GM12878 (cell line): Measurements from ENCODE around the gene PDE6B. TPM values are rescaled to one million over a fixed set of nuclear protein-coding genes. Genes with fewer than 3 reads are reported as not detected.

ENCODE experiments used
- ATAC-seq: fragments of 200-7000 bp; cut with Tn5 transposase; 3 replicates; pipeline ENCODE4 v1.9.1; 2020; ENCODE audit warnings: mild to moderate bottlenecking, moderate library complexity
- BruUV-seq: library from RNA; stranded (reverse); fragments of 400-500 nt; replicated peaks from 2 replicates; lab custom pipeline; 2021; lab: Mats Ljungman, UMichigan
- CTCF ChIA-PET: fragments of 300-600 bp; sonication (Branson Sonifier 250); formaldehyde crosslinking; extraction: SDS; loops from one replicate; lab custom pipeline; 2021; ENCODE audit warnings: inconsistent platforms; lab: Yijun Ruan, JAX
- POLR2A ChIA-PET: fragments of 350-600 bp; formaldehyde crosslinking; extraction: SDS; loops from one replicate; lab custom pipeline; 2021; ENCODE audit warnings: inconsistent platforms; lab: Charles Lee
- RAD21 ChIA-PET: fragments of 300-600 bp; sonication (Branson Sonifier 250); formaldehyde crosslinking; loops from one replicate; lab custom pipeline; 2023; ENCODE audit warnings: antibody characterized with exemption; ENCODE audit not compliant: unreplicated experiment; lab: Charles Lee
- SMC1A ChIA-PET: fragments of 300-600 bp; sonication (Branson Sonifier 250); formaldehyde crosslinking; loops from one replicate; lab custom pipeline; 2023; ENCODE audit not compliant: unreplicated experiment, uncharacterized antibody; lab: Charles Lee
- DNase-seq: peaks from one replicate; pipeline ENCODE4 v3.0.0-alpha.2; 2011; ENCODE audit warnings: low read depth, low spot score
- FAIRE-seq: peaks from 3 replicates; lab custom pipeline; 2011; peaks lifted over from hg19 to GRCh38; lab: Jason Lieb, UNC
- H2AFZ ChIP-seq: 2 replicates; pipeline ENCODE4 v1.6.0; 2011; ENCODE audit warnings: low read depth, low read length, control low read depth; ENCODE audit not compliant: control insufficient read depth
- H3K27ac ChIP-seq: 2 replicates; pipeline ENCODE4 v1.5.1; 2011; ENCODE audit warnings: control low read depth; ENCODE audit not compliant: control insufficient read depth, insufficient read depth
- H3K27me3 ChIP-seq, 2 experiments: replicated peaks in 1 of 2; 2 replicates each; pipeline versions ENCODE4 v1.6.0 to v1.6.1; 2011; ENCODE audit warnings: low read length in 1 of 2; ENCODE audit not compliant: control insufficient read depth in 2 of 2, insufficient read depth in 2 of 2
- H3K36me3 ChIP-seq, 2 experiments: 2 replicates each; pipeline ENCODE4 v1.5.1; 2011; ENCODE audit warnings: low read length in 1 of 2; ENCODE audit not compliant: control insufficient read depth in 2 of 2, insufficient read depth in 2 of 2
- H3K4me1 ChIP-seq: 2 replicates; pipeline ENCODE4 v1.6.1; 2011; ENCODE audit warnings: mild to moderate bottlenecking, low read length, moderate library complexity, mixed read lengths; ENCODE audit not compliant: control insufficient read depth, insufficient read depth
- H3K4me2 ChIP-seq: 2 replicates; pipeline ENCODE4 v1.6.0; 2011; ENCODE audit warnings: control low read depth; ENCODE audit not compliant: control insufficient read depth, insufficient read depth
- H3K4me3 ChIP-seq: fragments of 200-600 bp; sonication (generic); 2 replicates; pipeline ENCODE4 v1.5.1; 2016
- H3K79me2 ChIP-seq: 2 replicates; pipeline ENCODE4 v1.6.0; 2011; ENCODE audit warnings: low read length; ENCODE audit not compliant: control insufficient read depth, insufficient read depth
- H3K9ac ChIP-seq: 2 replicates; pipeline ENCODE4 v1.8.0; 2011; ENCODE audit warnings: low read length, control low read depth, mixed read lengths; ENCODE audit not compliant: control insufficient read depth, insufficient read depth
- H3K9me3 ChIP-seq: replicated peaks from 3 replicates; pipeline ENCODE4 v1.5.1; 2011; ENCODE audit warnings: mild to moderate bottlenecking, low read length; ENCODE audit not compliant: control insufficient read depth, insufficient read depth
- H4K20me1 ChIP-seq: 2 replicates; pipeline ENCODE4 v1.6.0; 2011; ENCODE audit not compliant: control insufficient read depth, insufficient read depth
- BACH1 ChIP-seq: fragments of 450-650 bp; IDR thresholded peaks from 2 replicates; pipeline ENCODE4 v1.6.1; 2017; ENCODE audit warnings: mild to moderate bottlenecking, borderline replicate concordance
- CREB1 ChIP-seq: IDR thresholded peaks from 2 replicates; pipeline ENCODE4 v1.6.1; 2012; ENCODE audit warnings: low read depth, mild to moderate bottlenecking, inconsistent platforms
- ELK1 ChIP-seq: IDR thresholded peaks from 2 replicates; pipeline ENCODE4 v1.6.1; 2012; ENCODE audit warnings: low read depth, low read length, improper control_type of control experiment
- ETV6 ChIP-seq, 2 experiments: fragments of 450-650 bp in 1 of 2; IDR thresholded peaks in 1 of 2; conservative IDR thresholded peaks in 1 of 2; 2 replicates each; pipeline ENCODE4 v1.6.1; 2014; ENCODE audit warnings: antibody characterized with exemption in 1 of 2, borderline replicate concordance in 1 of 2, low read depth in 1 of 2, mild to moderate bottlenecking in 1 of 2, moderate library complexity in 1 of 2
- HCFC1 ChIP-seq: fragments of 150-350 bp; IDR thresholded peaks from 2 replicates; pipeline ENCODE4 v1.6.1; 2014; ENCODE audit warnings: low read length
- HDAC2 ChIP-seq: fragments of 200-600 bp; sonication (generic); IDR thresholded peaks from 2 replicates; pipeline ENCODE4 v1.6.1; 2017
- IKZF2 ChIP-seq, 2 experiments: fragments of 450-650 bp; IDR thresholded peaks; 2 replicates each; pipeline ENCODE4 v1.6.1; 2017; ENCODE audit warnings: mild to moderate bottlenecking in 2 of 2, moderate library complexity in 2 of 2
- IRF4 ChIP-seq: IDR thresholded peaks from 2 replicates; pipeline ENCODE4 v1.6.1; 2011; ENCODE audit warnings: low read depth, low read length
- KAT2A ChIP-seq: conservative IDR thresholded peaks from 2 replicates; pipeline ENCODE4 v1.6.1; 2011; ENCODE audit warnings: low read depth, low read length; ENCODE audit not compliant: control insufficient read depth
- NFXL1 ChIP-seq: fragments of 450-650 bp; IDR thresholded peaks from 2 replicates; pipeline ENCODE4 v1.6.1; 2017; ENCODE audit warnings: antibody characterized with exemption, mild to moderate bottlenecking, borderline replicate concordance
- STAT1 ChIP-seq: fragments of 450-650 bp; conservative IDR thresholded peaks from 2 replicates; pipeline ENCODE4 v1.6.1; 2014; ENCODE audit warnings: antibody characterized with exemption, mild to moderate bottlenecking
- TAF1 ChIP-seq: IDR thresholded peaks from 2 replicates; pipeline ENCODE4 v1.6.1; 2011; ENCODE audit warnings: mild to moderate bottlenecking, low read depth, low read length, borderline replicate concordance
- WGBS: methylation state at CpG from one replicate; pipeline ENCODE4 v1.1.6; 2016; ENCODE audit warnings: low lambda C conversion rate; ENCODE audit not compliant: insufficient replicate concordance, insufficient coverage; ENCODE audit errors: missing lambda C conversion rate; 5-methylcytosine and 5-hydroxymethylcytosine counted together
- in situ Hi-C: fragments of 300-500 bp; cut with MboI; formaldehyde crosslinking; loops from 9 replicates; pipeline ENCODE4 v1.14.3; 2018; ENCODE audit warnings: mixed read lengths
- intact Hi-C: fragments of 100-400 bp; cut with micrococcal nuclease; formaldehyde crosslinking; loops from one replicate; pipeline ENCODE4 v1.14.2; 2022; ENCODE audit not compliant: unreplicated experiment
- polyA plus RNA-seq, 11 experiments: library from polyadenylated mRNA; depleted of rRNA in 4 of 11; unstranded in 6 of 11; stranded (reverse) in 5 of 11; fragments of >200 nt; fragmentation: Nextera tagmentation in 4 of 11; fragmentation: Illumina TruSeq in 1 of 11; extraction: Ambion mirVana in 4 of 11; extraction: Trizol in 1 of 11; gene quantifications; 1 replicate in 1 of 11; 2 replicates in 10 of 11; pipeline versions ENCODE4 v1.2.1 to v1.2.3, GENCODE V29; 2011 to 2016; ENCODE audit warnings: inconsistent platforms in 2 of 11, missing spikeins in 2 of 11, low read depth in 1 of 11
- total RNA-seq, 4 experiments: library from RNA; depleted of rRNA in 3 of 4; stranded (reverse); fragments of >200 nt in 3 of 4; fragmentation: Illumina TruSeq in 1 of 4; extraction: Trizol in 1 of 4; gene quantifications; 2 replicates each; pipeline versions ENCODE4 v1.2.1 to v1.2.3, GENCODE V29; 2013 to 2021
- TF ChIP-seq, protein P1 (sequence below): fragments of 450-650 bp; conservative IDR thresholded peaks from 2 replicates; pipeline ENCODE4 v1.6.1; 2017; ENCODE audit warnings: mild to moderate bottlenecking, moderate library complexity

PDE6B gene
- total and polyA plus RNA-seq, 10 of the 15 experiments (the other 5 are each of a cell fraction or from before 2014, with no cell fraction given): 2.6 to 6.4 (median 3.8) TPM

- RAD21 ChIA-PET: no interaction called here
- H3K79me2 ChIP-seq: no peaks in the 10 kb centered on the region
- H3K36me3 ChIP-seq: no peaks in the 10 kb centered on the region
- H3K27me3 ChIP-seq: no peaks in the 10 kb centered on the region
- H3K9me3 ChIP-seq: peaks cover 3% of the 10 kb centered on the region; the same call in 2 of the 3 replicates
- SMC1A ChIA-PET: interaction anchor here (0.5 kb wide), 1 partner anchor 10 kb away, joined by 3 read pairs; no protein-coding TSS in a partner anchor
- no TSS peak for BruUV-seq
- no peak overlapping the region for H2AFZ ChIP-seq
- TF ChIP-seq, protein P1, sequence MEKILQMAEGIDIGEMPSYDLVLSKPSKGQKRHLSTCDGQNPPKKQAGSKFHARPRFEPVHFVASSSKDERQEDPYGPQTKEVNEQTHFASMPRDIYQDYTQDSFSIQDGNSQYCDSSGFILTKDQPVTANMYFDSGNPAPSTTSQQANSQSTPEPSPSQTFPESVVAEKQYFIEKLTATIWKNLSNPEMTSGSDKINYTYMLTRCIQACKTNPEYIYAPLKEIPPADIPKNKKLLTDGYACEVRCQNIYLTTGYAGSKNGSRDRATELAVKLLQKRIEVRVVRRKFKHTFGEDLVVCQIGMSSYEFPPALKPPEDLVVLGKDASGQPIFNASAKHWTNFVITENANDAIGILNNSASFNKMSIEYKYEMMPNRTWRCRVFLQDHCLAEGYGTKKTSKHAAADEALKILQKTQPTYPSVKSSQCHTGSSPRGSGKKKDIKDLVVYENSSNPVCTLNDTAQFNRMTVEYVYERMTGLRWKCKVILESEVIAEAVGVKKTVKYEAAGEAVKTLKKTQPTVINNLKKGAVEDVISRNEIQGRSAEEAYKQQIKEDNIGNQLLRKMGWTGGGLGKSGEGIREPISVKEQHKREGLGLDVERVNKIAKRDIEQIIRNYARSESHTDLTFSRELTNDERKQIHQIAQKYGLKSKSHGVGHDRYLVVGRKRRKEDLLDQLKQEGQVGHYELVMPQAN: no peak
- no peak for TF ChIP-seq HDAC2
- no peak for TF ChIP-seq IKZF2 (IDR thresholded peaks at IDR 0.05)
- TF ChIP-seq KAT2A: no peak
- TF ChIP-seq ETV6 (conservative IDR thresholded peaks at IDR 0.05 in 1 of 2, IDR thresholded peaks at IDR 0.05 in 1 of 2; ENCODE audit: borderline replicate concordance in 1 of 2, low read depth in 1 of 2): no peak
- TF ChIP-seq NFXL1: no peak
- TF ChIP-seq TAF1: no peak
- TF ChIP-seq HCFC1: no peak
- no peak for TF ChIP-seq CREB1
- no peak for TF ChIP-seq STAT1
- no peak for TF ChIP-seq IRF4
- TF ChIP-seq BACH1: no peak
- no peak for TF ChIP-seq ELK1
- no peak overlapping the region for H3K9ac ChIP-seq
- intact Hi-C loops: no loop called here
- POLR2A ChIA-PET: no interaction called here
- H3K4me2 ChIP-seq: no peak overlapping the region
- H3K4me1 ChIP-seq: no peaks in the 10 kb centered on the region
- no peak overlapping the region for H3K4me3 ChIP-seq
- in situ Hi-C loops: no loop called here
- no peak for FAIRE-seq
- 52% methylated on average over 26 of the region's 27 CpGs for whole genome bisulfite sequencing
- H3K27ac ChIP-seq: no peak overlapping the region
- H4K20me1 ChIP-seq: no peaks in the 10 kb centered on the region
- CTCF ChIA-PET: no interaction called here
- no peak for ATAC-seq
- no peak for DNase-seq
These were observed 3.7 kb downstream of the PDE6B start for GRCh38 chr4:628821-629635.
